GM13977 (cell line): ENCODE data around the gene AKAP6.

Experiments
- DNase-seq: peaks from one replicate; pipeline ENCODE4 v3.0.0; 2012; ENCODE audit warnings: low spot score
- CTCF ChIP-seq: IDR thresholded peaks from 2 replicates; pipeline ENCODE4 v1.5.1; 2012; ENCODE audit warnings: mild to moderate bottlenecking, control low read depth; ENCODE audit not compliant: insufficient read depth; ENCODE audit errors: extremely low read depth, missing control alignments
- in situ Hi-C: fragments of 300-500 bp; cut with MboI; formaldehyde crosslinking; loops from one replicate; pipeline ENCODE4 v1.12.0; 2022; ENCODE audit warnings: low sequenced_read_pairs, low pct_unique_long_range_greater_than_20kb, mixed read lengths, inconsistent platforms; ENCODE audit not compliant: unreplicated experiment

Gene AKAP6

GRCh38 chr14:32405856-32406255 lies 76.8 kb downstream of the AKAP6 start:
- no peak for TF ChIP-seq CTCF
- DNase-seq = no peak
- in situ Hi-C loops = no loop called here

DNA sequence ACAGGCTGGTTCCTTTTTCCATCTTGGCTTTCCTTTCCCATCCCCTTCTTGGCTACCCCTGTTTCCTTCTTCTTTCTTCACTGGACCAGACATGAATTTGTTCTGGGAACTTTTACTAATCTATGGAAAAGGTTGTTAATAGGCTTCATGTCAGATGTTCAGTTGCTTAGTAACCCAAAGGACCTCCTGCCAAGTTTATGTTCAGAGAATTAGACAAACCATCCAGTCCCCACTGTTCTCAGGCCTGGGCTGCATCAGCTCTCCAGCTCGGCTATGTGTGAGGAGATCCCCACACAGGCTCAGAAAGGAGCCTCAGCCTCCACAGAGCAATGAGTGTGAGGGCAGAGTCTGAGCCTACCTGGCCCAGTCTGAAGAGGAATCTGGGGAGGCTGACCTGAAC lies 78.0 kb downstream of the AKAP6 start:
- DNase-seq = no peak
- in situ Hi-C loops = no loop called here

DNA sequence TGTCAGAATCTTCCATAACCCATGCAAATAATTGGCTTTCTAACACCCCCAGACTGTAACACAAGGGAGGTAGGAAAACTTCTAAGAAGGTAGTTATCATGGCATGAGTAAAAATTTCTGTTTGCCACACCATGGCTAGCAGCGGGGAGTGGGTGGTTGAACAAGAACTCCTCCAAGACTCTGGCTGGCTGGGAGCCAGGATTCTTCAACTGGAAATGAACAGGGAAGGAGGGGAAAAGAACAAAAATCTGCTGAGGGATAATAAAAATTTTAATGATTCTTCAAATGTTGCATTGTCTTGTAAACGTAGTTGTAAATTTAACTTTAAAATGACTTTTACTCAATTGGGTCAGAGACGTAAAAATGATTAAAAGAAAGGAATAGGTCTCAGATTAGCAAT lies 78.9 kb downstream of the AKAP6 start:
- in situ Hi-C loops = no loop called here
- no peak for TF ChIP-seq CTCF
- no peak for DNase-seq

More for the DNA sequence above, 78.0 kb downstream of the AKAP6 start:
- TF ChIP-seq CTCF = no peak

GRCh38 chr14:32412103-32412502 lies 83.0 kb downstream of the AKAP6 start:
- TF ChIP-seq CTCF = no peak
- no peak for DNase-seq
- in situ Hi-C loops = no loop called here

- DNase-seq = no peak
- in situ Hi-C loops = no loop called here
- no peak for TF ChIP-seq CTCF
Observed at GRCh38 chr14:32412532-32412931, 83.4 kb downstream of the AKAP6 start.

- DNase-seq = no peak
- TF ChIP-seq CTCF = no peak
- in situ Hi-C loops = no loop called here
Observed at GRCh38 chr14:32413967-32414640, 85.0 kb downstream of the AKAP6 start.
